H1 (cell line): ENCODE data around the gene PHOX2A. TPM values are rescaled to one million over a fixed set of nuclear protein-coding genes. Genes with fewer than 3 reads are reported as not detected.

ENCODE experiments used
- CBX5 ChIP-seq: fragments of 300-800, 300-1000 bp; sonication (generic); IDR thresholded peaks from 2 replicates; pipeline ENCODE4 v1.7.1; 2016; ENCODE audit warnings: antibody characterized with exemption, low read length, low read depth
- CTCF ChIP-seq, 3 experiments: IDR thresholded peaks; 1 replicate in 2 of 3; 2 replicates in 1 of 3; pipeline versions ENCODE4 v1.5.1 to v1.6.1; 2011; ENCODE audit warnings: low read length in 3 of 3, mild to moderate bottlenecking in 3 of 3, inconsistent platforms in 2 of 3, low read depth in 1 of 3, moderate library complexity in 1 of 3; ENCODE audit not compliant: insufficient read depth in 1 of 3; ENCODE audit errors: control extremely low read depth in 1 of 3
- RBBP5 ChIP-seq: IDR thresholded peaks from 2 replicates; pipeline ENCODE4 v1.7.1; 2012; ENCODE audit warnings: low read depth, mild to moderate bottlenecking, inconsistent platforms, low read length, moderate library complexity, borderline replicate concordance
- SIRT6 ChIP-seq: IDR thresholded peaks from one replicate; pipeline ENCODE4 v1.7.1; 2012; ENCODE audit warnings: low read length, inconsistent platforms
- polyA plus RNA-seq, 7 experiments: library from polyadenylated mRNA; depleted of rRNA in 3 of 7; stranded (reverse) in 5 of 7; unstranded in 2 of 7; fragments of >200 nt in 5 of 7; fragments of 200-250 nt in 2 of 7; gene quantifications; 1 replicate in 5 of 7; 2 replicates in 1 of 7; 4 replicates in 1 of 7; pipeline versions ENCODE4 v1.2.1 to v1.2.3, GENCODE V29; 2011 to 2013; ENCODE audit warnings: missing spikeins in 2 of 7, mixed read lengths in 2 of 7
- total RNA-seq: library from RNA; stranded (reverse); fragmentation: NEBNext Ultra II Directional; extraction: Animal tissue kit (Norgen Biotek cat#: 25700); gene quantifications from 2 replicates; pipeline ENCODE4 v1.2.1, GENCODE V29; 2021

The PHOX2A gene
- total and polyA plus RNA-seq, 2 of the 8 experiments (the other 6 are each of a cell fraction or from before 2014, with no cell fraction given) = 0.67 TPM; not detected in 1

GRCh38 chr11:72280037-72280436 is 36.1 kb upstream of the PHOX2A start (continued):
- TF ChIP-seq SIRT6 = no peak
- TF ChIP-seq CTCF (IDR thresholded peaks at IDR 0.05; ENCODE audit: control extremely low read depth in 1 of 3, insufficient read depth in 1 of 3, low read depth in 1 of 3, low read length in 3 of 3) = no peak
- TF ChIP-seq CBX5 = no peak
- no peak for TF ChIP-seq RBBP5
- TF ChIP-seq, all 59 proteins: peak for 0
